Hematopoietic multipotent progenitor cell treated with erythropoietin and hydrocortisone succinate and interleukin-3 and kit ligand, for 15 days (in vitro differentiated cells): ENCODE results near the gene CLEC3B.
"Not testable (repeated sequence)": the region's sequence is repeated elsewhere in the genome, so short reads cannot be mapped to it uniquely, and the experiment has no call there.

ENCODE experiments used
- DNase-seq: peaks from one replicate; pipeline ENCODE4 v3.0.0-alpha.2; 2015; ENCODE audit warnings: low spot score

CLEC3B gene

GRCh38 chr3:45035441-45036301 is 9.6 kb downstream of the CLEC3B start:
- no peak for DNase-seq

GRCh38 chr3:45037720-45038455 is 11.8 kb downstream of the CLEC3B start:
- peak; percentile 92 for DNase-seq

- DNase-seq = no peak
These were observed 15.6 kb downstream of the CLEC3B start for GRCh38 chr3:45041666-45042065.

- DNase-seq = no peak
These were observed 16.1 kb downstream of the CLEC3B start for GRCh38 chr3:45042162-45042561.

GRCh38 chr3:45043728-45044299 is 17.7 kb downstream of the CLEC3B start:
- no peak for DNase-seq

- no peak for DNase-seq
These were observed 22.1 kb downstream of the CLEC3B start for GRCh38 chr3:45048244-45048643.

GRCh38 chr3:45049807-45050206 is 23.7 kb downstream of the CLEC3B start:
- no peak for DNase-seq

GRCh38 chr3:45051685-45052084 is 25.6 kb downstream of the CLEC3B start:
- no peak for DNase-seq

GRCh38 chr3:45053805-45054195 is 27.7 kb downstream of the CLEC3B start:
- not testable (repeated sequence) for DNase-seq

- no peak for DNase-seq
These were observed 28.2 kb downstream of the CLEC3B start for GRCh38 chr3:45054196-45054857.

GRCh38 chr3:45055032-45055410 is 28.9 kb downstream of the CLEC3B start:
- no peak for DNase-seq

- DNase-seq = peak; percentile 29
These were observed 29.5 kb downstream of the CLEC3B start for GRCh38 chr3:45055411-45056143.

- DNase-seq = no peak
These were observed 30.7 kb downstream of the CLEC3B start for GRCh38 chr3:45056608-45057301.

GRCh38 chr3:45057557-45057956 is 31.5 kb downstream of the CLEC3B start:
- no peak for DNase-seq

- DNase-seq = no peak
These were observed 33.0 kb downstream of the CLEC3B start for GRCh38 chr3:45059132-45059531.

- no peak for DNase-seq
These were observed 34.2 kb downstream of the CLEC3B start for GRCh38 chr3:45060165-45060892.

GRCh38 chr3:45062697-45063070 is 36.6 kb downstream of the CLEC3B start:
- no peak for DNase-seq

- peak; percentile 93 for DNase-seq
These were observed 38.6 kb downstream of the CLEC3B start for GRCh38 chr3:45064512-45065372.

- no peak for DNase-seq
These were observed 39.2 kb downstream of the CLEC3B start for GRCh38 chr3:45065373-45065720.
